Cerebellar nuclear complex (tissue), 1 donor: ENCODE results near the gene ZNF627.
"Not testable (repeated sequence)": the region's sequence is repeated elsewhere in the genome, so short reads cannot be mapped to it uniquely, and the experiment has no call there.

ENCODE experiments used
- DNase-seq, 2 experiments: peaks; one replicate each; lab custom pipeline; 2025; lab: John Stamatoyannopoulos, UW

ZNF627 gene

DNA sequence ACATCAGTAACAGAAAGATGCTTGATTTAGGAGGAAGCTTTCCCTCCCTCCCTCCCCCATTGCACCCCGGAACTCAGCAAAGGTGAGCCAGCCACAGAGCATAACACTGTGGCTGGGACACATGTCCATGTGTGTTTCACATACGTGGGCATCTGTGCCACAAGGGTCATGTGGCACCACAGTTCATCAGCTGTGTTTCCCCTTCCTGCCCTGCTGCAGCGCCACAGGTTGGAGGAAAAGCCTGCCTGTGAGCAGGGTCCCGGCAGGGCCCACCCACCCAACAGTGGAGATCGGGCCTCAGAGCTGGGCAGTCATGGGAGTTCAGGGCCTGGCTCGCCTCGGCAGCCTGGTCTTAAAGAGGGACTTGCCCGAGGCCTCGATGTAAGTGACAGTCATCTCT, 22.6 kb upstream of the ZNF627 start:
- no peak for DNase-seq

DNA sequence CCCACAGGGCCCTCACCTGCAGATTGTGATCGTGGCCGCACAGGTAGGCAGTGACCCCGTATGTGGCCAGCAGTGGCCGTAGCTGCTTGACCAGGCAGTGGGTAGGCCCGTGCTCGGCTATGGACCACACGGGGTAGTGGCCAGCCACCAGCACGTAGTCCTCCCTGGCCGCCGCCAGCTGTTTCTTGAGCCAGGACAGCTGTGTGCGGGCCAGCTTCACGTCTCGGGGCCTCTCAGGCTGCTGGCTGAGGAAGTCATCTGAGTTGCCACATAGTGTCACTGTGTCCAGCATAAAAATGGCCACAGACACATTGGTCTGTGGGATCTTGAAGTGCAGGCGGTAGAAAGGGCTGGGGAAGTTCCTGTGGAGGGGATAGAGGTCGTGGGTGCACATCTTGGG, 21.1 kb upstream of the ZNF627 start:
- no peak for DNase-seq

DNA sequence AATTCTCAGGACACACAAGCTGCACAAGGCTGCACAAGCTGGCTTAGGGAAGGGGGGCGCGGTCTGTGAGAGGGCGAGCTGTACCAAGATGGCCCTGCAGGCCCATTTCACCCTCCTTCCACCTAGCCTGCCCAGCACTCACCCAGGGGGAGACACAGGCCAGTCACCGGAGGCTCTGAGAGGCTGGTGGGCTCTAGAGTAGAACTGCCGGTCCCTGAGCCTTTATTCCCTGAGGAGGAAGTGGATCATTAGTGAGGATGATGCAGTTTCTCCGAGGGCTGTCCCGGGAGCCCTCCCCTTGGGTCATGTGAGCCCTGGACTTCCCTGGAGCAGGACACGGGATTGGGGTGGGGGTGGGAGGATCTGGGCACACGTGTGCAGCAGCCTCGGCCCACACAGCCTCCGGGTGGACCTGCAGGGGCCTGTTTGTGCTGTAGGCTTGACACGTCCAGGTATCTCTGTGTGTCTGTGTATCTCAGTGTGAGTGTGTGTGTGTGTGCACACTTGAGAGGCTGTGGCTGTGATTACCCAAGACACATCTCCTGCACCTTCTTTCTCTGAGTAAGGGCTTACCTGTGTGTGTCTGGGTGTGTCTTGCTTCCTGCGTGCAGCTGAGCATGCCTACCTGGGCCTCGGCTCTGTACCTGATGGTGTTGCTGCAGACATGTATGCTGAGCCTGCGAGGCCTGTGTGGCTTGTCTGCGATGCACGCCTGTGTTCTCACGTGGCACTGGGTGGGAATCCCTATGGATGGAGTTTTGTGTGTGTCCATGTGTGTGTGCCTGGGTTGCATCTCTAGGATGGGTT, 19.6 kb upstream of the ZNF627 start, which contains the start of gene ACP5:
ACP5 (minus strand) TSS at position 195 of the 807 bp plus-strand sequence. CDS start 328 bp downstream, outside the sequence.
- DNase-seq: no peak

DNA sequence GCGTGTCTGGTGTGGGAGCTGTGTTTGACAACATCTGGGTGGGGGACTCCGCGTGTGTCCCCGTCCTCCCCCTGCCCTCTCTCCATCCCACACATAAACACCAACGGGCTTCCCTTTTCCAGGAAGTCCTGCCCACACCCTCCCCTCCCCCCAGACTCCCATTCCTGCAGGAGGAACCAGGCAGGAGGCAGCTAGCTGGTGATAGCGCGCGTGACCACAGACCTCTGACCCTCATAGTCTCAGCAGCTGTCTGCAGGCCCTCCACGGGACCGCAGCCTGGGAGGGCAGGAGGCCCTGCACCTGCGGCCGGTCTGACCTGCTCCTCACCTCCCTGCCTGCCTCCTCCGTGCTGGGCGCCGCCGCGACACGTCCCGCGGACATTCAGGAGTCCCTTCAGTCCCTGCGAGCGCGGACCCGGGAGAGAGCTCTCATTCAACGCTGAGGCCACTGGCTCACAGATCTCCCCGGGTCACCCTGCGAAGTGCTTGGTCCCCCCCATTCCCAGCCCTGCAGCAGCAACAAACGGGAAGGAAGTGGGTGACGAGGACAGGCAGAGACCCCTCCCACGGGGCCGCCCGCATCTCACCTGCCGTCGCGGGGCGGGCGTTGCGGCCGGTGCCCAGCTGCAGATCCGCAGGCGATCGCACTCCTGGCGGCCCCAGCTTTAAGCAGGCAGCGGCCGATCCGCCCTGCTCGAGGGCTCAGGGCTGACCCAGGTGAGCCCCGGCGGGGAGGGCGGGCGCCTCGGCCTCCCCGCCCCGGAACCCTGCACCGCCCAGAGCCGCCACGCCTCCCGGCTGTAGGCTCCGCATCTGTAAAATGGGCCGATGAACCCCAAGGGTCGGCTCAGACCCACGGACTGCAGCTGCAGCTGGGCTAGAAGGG, 18.8 kb upstream of the ZNF627 start:
- no peak for DNase-seq

DNA sequence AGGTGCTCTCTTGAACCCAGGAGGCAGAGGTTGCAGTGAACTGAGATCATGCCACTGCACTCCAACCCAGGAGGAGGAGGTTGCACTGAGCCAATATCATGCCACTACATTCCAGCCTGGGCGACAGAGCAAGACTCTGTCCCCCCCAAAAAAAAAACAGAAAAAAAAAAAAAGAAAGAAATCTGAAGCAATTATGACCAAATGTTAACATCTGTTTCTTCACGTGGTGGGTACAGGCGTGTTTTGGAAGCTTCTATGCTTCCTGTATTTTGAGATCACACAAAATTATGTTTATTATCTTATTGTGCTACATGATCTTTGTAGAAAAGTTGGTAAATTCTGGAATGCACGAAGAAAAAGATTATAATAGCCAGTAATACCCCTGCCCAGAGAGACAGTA, 17.2 kb upstream of the ZNF627 start:
- DNase-seq: no peak

DNA sequence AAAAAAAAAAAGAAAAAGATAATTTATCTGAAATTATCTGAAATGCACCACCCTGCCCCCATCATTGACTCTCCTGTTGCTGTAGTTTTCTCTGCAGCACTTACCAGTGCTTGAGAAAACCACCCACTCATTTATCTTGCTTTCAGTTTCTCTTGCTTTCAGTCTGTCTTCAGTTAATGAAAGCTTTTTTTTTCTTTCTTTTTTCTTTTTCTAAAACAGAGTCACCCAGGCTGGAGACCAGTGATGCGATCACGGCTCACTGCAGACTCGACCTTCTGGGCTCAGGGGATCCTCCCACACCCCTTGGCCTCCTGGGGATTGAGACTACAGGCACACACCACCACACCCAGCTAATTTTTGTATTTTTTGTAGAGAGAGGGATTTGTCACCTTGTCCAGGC, 15.5 kb upstream of the ZNF627 start:
- DNase-seq: no peak

DNA sequence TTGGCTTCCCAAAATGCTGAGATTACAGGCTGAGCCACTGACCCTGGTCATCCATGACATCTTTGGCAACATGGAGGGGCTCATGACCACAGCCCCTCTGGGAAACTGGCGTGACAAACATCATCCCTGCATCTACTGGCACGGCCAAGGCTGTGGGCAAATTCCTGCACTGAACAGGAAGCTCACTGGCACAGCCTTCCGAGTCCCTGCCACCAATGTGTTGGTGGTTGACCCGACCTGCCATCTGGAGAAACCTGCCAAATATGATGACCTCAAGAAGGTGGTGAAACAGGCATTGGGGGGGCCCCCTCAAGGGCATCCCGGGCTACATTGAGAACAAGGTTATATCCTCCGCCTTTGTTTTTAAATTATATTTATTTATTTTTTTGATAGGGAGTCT, 11.0 kb upstream of the ZNF627 start:
- no peak for DNase-seq

DNA sequence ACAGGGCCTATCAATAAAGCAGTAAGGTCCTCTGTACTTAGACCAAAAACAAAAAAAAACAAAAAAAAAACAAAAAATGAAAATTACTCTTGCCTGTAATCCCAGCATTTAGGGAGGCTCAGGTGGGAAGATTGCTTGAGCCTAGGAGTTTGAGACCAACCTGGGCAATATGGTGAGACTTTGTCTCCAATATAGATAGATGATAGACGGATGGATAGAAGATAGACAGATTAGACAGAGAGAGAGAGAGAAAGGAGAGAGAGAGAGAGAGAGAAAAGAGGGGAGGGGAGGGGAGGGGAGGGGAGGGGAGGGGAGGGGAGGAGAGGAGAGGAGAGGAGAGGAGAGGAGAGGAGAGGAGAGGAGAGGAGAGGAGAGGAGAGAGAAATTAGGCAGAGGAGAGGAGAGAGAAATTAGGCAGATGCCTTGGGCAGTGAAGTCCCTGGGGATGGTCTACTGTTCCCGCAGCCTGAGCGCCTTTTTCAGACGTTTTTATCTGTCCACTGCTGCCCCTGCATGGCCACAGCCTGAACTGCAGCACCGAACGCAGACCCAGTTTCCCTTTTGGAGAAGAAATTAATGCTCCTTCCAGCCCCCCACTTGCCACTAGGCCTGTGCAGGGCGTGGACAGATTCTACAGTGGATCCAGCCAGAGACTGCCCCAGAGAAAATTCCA, 9.8 kb upstream of the ZNF627 start:
- DNase-seq: peak in 1 of 2 experiments; percentile 47

DNA sequence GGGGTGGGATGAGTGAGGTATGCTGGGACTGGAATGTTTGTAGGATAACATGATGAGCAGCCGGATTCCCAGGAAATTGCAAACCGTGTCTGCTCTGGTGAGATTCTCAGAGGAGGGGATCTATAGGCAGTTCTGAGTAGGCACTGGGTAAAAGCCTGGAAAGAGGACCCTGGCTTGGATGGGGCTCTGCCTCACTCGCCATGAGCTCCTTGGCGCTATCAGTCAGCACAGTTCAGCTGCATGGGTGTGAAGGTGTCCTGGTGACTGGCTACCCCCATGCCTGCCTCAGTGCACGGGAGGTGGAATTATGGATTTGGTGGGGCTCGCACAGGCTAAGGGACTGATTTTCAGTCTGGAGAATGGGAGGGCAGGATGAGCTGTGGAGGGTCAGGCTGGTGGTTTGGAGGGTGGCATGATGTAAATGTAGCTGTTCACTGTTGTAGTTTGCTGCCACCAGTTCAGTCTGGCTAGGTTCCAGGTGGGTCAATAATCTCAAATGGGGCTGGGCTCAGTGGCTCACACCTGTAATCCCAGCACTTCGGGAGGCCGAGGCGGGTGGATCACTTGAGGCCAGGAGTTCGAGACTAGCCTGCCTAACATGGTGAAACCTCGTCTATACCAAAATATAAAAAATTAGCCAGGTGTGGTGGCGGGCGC, 9.2 kb upstream of the ZNF627 start:
- no peak for DNase-seq

DNA sequence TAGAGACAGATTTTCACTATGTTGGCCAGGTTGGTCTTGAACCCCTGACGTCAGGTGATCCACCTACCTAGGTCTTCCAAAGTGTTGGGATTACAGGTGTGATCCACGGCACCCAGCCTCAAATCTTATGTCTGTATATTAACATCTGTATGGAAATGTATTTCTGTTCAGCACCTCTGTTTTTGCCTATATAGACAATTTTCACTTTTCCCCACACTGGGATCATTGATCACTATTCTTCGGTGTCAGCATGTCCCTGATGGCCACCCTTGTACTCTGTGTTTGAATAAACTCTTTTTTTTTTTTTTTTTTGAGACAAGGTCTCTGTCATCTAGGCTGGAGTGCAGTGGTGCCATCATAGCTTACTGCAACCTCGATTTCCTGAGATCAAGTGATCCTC, 3.2 kb upstream of the ZNF627 start:
- DNase-seq: no peak

DNA sequence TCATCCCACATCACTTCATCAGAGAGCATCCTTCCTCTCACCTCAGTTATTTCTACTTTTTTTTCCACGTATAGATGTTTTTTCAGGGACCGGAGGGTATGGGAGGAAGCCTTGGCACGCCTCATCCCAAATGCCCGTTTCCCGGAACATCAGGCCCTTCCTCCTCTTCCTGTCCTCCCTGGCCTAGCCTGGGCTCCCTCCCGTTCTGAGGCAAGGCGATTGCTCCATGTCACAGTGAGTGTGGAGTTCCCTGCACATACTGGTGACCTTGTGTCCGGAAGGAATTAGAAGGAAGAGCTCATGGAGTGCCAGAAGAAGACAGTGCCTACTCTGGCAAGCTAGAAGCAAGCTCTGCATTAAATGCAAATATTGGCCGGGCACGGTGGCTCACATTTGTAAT, 1.1 kb upstream of the ZNF627 start:
- DNase-seq: no peak

DNA sequence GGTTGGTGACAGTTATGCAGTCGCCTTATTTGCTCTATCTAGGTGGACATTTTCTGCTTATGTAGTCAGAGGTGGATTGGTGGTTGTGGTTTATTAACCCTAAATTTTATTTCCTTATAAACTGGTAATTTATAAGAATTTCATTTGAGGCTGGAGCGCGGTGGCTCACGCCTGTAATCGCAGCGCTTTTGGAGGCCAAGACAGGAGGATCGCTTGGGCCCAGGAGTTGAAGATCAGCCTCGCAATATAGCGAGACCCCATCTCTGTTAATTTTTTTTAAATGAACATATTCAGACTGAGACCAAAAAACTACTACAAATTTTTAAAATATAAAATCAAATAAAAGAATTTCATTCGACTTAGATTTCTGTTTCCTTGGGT, 810 bp downstream of the ZNF627 start:
- DNase-seq: no peak

DNA sequence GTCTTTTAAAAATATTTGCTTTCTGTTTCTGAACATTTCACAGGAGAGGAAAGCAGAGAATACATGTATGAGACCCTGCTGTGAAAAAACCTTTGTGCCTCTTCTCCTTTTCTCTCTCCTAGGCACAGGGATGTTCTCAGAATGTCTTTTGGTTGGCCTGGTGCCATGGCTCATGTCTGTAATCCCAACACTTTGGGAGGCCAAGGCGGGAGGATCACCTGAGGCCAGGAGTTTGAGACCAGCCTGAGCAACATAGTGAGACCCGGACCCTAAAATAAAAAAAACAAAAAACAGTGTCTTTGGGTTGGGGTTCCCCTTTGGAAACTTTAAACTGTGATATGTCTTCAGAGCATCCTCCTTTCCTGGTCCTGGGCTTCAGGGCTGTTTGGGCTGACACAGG, 1.5 kb downstream of the ZNF627 start:
- no peak for DNase-seq

DNA sequence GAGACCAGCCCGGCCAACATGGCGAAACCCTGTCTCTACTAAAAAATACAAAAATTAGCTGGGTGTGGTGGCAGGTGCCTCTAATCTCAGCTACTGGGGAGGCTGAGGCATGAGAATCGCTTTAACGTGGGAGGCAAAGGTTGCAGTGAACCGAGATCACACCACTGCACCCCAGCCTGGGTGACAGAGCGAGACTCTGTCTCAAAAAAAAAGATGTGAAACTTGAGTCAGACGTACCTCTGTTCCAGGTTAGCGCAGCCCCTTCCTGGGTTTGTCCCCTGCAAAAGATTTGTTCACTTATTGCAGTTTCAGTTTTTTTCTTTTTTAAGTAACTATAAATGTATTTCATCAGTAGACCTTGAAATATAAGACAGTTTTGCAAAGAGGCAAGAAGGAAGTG, 2.4 kb downstream of the ZNF627 start:
- DNase-seq: not testable (repeated sequence)

DNA sequence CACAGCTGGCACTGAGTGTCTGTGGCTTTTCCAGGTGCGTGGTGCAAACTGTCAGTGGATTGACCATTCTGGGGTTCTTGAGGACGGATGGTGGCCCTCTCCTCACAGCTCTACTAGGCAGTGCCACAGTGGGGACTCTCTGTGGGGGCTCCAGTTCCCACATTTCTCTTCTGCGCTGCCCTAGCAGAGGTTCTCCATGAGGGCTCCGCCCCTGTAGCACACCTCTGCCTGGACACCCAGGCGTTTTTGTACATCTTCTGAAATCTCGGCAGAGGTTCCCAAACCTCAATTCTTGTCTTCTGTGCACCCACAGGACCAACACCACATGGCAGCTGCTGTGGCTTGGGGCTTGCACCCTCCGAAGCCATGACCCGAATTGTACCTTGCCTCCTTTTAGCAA, 9.2 kb downstream of the ZNF627 start:
- no peak for DNase-seq

DNA sequence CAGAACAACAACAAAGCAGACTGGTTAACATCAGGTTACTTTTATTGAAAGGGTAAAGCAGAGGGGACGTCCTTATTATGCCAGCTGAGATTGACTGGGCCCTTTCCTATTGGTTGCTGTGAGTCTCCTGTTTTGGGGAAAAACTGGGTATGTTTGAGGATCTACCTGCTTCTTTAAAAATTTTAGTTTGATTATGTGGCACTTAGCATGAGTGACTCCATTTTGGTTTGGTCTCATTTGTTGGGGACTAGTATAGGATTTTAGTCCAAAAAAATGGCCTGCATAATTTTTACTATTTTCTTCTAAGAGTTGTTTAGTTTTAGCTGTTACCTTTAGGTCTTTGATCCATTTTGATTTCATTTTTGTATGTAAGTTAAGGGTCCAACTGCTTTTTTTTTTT, 14.4 kb downstream of the ZNF627 start:
- DNase-seq: no peak

DNA sequence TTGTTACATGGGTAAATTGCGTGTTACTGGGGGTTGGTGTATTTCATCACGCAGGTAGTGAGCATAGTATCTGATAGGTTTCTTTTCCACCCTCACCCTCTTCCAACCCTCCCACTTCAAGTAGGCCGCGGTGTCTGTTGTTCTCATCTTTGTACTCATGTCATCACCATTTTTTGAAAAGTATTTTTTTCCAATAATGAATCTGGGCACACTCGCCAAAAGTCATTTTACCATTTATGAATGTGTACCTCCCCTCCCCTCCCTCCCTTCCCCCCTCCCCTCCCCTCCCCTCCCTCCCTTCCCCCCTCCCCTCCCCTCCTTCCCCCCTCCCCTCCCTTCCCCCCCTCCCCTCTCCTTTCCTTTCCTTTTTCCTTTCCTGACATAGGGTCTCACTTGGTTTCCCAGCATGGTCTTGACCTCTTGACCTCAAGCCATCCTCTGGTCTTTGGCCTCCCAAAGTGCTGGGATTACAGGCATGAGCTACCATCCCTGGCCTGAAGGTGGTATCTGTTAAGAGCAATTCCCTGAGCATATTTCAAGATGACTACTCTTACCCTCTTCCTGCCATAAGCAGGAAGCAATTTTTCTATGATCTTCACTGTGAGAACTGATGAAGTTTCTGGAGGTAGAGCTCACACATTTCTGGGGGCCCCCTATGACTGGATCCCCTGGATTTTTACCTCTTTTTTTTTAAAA, 15.7 kb downstream of the ZNF627 start:
- no peak for DNase-seq

DNA sequence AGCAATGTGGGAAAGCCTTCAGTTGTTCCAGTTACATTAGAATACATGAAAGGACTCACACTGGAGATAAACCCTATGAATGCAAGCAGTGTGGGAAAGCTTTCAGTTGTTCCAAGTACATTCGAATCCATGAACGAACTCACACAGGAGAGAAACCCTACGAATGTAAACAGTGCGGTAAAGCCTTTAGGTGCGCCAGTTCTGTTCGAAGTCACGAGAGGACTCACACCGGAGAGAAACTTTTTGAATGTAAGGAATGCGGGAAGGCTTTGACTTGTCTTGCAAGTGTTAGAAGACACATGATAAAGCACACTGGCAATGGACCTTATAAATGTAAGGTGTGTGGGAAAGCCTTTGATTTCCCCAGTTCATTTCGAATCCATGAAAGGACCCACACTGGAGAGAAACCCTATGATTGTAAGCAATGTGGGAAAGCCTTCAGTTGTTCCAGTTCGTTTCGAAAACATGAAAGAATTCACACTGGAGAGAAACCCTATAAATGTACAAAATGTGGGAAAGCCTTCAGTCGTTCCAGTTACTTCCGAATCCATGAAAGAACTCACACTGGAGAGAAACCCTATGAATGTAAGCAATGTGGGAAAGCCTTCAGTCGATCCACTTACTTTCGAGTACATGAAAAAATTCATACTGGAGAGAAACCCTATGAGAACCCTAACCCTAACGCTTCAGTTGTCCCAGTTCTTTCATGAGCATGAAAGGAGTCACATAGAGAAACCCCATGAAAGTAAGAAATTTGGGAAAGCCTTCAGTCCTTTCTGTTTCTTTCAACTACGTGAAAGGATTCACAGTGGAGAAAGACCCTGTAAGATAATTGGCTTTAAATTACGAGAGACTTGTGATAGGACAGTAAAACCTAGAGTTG, 20.1 kb downstream of the ZNF627 start:
- DNase-seq: no peak

DNA sequence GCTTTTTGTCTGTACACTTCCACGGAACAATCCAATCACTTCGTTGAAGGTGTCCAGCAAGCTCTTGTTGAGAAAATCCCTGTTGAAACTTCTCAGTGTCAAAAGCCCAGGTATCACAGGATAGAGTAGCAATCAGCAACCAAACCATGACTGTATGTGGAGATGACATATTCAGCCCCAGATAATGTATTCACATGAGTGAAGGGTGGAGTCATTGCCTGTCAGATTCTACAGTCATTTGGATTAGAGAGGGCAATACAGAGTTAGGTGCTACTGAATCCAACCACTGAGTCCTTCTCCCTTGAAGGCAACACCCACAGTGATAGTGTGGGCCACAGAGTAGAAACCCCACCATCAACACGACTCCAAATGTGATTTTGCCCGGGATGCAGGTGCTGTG, 23.3 kb downstream of the ZNF627 start:
- no peak for DNase-seq

DNA sequence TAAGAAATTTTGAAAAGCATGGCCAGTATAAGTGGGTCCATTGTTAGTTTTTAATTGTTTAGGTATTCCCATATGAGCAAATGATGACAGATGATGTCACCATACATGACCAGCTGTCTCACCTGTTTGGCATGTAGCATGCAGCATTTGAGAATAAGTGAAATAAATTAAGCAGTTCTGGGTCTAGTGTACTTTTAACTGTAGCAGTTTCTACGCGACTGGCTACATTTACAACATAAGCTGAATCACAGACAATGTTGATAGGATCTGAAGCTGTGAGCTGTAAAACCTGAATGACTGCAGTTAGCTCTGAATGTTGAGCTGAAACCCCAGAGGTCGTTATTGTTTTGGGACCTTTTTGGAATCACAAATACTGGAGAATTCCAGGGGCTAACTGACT, 25.1 kb downstream of the ZNF627 start:
- DNase-seq: not testable (repeated sequence)
